ENCODE results near the gene ZNF683.

Gene ZNF683

GRCh38 chr1:26358411-26359384, 13.9 kb downstream of the ZNF683 start:
- peak; percentile 46 for DNase-seq (ENCODE audit: low read depth)

DNA sequence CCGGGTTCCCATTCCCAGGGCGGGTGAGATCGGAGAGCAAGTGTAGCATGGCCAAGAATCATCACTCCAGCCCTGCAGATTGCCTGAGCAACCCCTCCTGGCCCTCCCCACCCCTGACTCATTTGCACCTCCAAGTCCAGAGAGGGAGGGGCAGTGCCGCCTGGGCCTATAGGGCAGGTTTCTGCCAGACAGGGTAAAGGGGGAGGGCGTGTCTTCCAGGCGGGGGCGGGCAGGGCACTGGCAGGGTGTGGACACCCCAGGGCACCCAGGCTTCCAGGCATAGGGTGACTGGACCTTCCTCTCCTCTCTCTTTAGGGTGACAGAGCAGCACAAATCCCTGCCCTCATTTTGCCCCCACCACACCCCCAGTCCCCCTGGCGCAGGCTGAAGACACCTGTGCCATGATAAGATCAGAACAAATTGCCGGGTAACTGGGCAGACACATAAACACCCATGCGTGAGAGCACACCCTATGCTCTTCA, 15.4 kb downstream of the ZNF683 start:
- no peak for DNase-seq (ENCODE audit: low read depth)

DNA sequence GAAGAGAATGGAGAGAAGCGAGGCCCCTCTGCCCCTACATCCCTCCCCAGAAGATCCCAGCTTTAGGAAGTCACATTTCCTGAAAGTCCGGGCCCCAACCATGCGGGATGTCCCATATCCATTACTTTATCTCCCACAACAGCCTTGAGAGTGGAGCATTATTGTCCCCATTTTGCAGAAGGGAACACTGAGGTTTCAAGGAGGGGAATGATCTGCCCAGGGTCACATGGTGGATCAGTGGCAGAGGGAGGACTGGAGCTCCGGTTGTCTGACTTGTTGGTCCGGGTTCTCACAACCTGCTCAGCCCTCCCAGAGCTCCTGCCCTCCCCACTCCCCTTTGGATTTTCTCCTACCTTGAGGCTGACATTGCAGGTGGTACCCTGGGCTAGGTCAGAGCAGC, 16.4 kb downstream of the ZNF683 start:
- no peak for DNase-seq (ENCODE audit: low read depth)

DNA sequence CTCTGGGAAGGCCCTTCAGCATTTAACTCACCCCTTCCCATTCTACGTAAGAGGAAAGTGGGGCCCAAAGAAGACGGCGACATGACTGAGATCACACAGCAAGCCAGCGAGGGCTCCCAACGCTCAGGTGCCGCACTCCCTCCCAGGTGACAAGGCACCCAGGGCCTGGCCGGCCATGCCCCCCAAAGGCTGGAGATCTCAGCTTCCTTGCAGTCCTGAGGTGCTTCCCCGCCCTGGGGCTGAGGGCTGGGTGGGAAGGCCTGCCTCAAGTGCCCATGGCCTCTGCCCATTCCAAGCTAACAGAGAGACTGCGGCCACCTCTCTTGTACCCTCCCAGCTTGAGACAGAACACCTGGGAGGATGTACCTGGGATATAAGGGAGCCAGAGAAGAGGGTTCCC, 17.6 kb downstream of the ZNF683 start:
- no peak for DNase-seq (ENCODE audit: low read depth)

DNA sequence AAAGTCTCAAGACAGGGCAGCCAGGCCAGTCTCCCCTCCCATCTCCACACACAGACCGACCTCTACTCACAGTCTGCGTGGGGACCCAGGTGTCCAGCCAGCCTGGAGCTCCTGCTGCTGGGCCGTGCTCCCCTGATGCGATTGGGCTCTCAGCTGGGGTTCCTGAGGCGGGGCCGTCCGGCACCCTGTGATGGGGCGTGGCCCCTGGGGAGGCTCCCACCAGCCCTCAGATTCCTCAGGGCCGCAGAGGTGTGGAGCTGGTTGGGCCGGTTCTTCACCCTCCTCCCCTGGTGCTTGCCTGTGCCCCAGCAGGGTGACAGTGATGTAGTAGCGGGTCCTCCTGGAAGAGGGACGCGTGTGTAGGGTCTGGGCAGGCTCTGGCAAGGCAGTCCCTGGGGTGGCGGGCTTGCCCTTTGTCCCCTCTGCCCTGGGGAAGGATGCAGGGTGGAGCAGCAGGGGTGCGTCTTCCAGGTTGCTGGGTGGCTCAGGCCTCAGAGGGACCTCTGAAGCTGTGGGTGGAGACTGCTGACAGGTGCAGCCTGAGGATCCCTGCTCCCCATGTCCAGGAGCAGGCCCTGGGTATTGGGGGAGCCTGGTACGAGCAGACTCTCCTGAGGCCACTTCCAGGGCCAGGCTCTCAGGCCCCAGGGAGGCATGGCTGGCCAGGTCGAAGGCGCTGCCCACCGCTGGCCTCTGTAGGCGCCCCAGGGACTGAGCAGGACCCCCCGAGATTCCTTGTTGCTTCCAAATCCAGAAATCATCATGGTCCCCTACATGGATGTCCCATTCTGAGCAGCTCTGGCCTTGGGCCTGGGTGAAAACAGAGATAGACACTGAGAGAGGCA, 18.4 kb downstream of the ZNF683 start, which contains the start of gene CRYBG2:
CRYBG2 (minus strand) TSS at position 155 of the 845 bp plus-strand sequence. CDS start 7,473 bp downstream, outside the sequence.
- no peak for DNase-seq (ENCODE audit: low read depth)

- no peak for DNase-seq (ENCODE audit: low read depth)
These were observed 19.2 kb downstream of the ZNF683 start for GRCh38 chr1:26353210-26353859.

GRCh38 chr1:26352338-26352679, 20.2 kb downstream of the ZNF683 start:
- DNase-seq (ENCODE audit: low read depth), result no peak

DNA sequence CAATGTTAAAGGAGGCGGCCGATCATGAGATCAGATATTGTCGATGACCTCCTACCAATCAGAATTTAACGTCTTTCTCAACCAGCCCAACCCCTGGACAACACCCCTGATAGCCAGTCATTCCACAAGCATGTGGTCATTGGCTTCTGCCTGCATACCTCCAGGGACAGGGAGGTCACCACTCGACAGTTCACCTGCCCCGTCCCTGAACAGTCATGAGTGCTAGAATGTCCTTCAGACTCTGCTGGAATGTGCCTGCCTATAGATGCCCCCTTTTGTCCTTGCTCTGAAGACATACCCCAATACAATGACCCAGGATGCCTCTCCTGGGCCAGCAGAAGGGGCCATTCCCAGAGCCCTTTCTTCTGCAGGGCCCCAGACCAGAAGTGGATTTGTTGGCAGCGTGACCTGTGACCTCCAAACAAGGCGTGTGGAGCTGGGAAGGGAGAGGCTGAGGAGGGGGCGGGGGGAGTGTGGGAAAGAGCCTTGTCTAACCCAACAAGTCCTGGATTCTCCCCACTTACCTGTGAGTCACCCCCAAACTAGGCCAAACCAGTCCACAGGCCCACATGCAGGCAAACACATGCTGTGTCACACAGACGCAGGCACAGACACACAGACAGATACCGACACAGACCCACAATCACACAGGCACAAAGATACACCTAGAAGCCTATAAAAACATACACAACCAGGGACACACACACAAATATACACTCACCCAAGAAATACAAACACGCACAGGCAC, 20.8 kb downstream of the ZNF683 start:
- no peak for DNase-seq (ENCODE audit: low read depth)

- DNase-seq (ENCODE audit: low read depth), result no peak
These were observed 21.6 kb downstream of the ZNF683 start for GRCh38 chr1:26350701-26351589.

DNA sequence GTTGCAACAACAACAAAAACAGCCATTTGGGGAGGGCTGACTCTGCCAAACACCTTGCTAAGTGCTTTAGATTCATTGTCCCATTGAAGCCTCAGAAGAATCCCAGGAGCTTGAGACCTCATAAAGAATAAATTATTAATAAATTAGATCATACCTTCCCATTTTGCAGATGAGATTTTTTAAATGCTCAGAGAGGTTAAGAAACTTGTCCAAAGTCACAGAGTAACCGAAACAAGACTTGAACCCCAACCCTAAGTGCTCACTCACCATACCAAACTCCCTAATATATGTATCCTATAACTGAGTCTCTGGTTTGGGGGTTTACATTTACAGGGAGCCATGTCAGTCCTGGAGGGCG, 22.2 kb downstream of the ZNF683 start:
- no peak for DNase-seq (ENCODE audit: low read depth)

DNA sequence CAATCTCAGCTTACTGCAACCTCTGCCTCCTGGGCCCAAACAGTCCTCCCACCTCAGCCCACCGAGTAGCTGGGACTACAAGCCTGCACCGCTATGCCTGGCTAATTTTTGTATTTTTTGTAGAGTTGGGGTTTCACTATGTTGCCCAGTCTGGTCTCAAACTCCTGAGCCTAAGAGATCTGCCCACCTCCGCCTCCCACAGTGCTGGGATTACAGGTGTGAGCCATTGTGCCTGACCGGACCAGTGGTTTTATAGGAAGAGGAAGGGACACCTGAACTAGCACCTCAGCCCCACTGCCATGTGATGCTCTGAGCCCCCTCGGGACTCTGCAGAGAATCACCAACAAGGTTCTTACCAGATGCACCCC, 22.7 kb downstream of the ZNF683 start:
- DNase-seq (ENCODE audit: low read depth), result no peak

DNA sequence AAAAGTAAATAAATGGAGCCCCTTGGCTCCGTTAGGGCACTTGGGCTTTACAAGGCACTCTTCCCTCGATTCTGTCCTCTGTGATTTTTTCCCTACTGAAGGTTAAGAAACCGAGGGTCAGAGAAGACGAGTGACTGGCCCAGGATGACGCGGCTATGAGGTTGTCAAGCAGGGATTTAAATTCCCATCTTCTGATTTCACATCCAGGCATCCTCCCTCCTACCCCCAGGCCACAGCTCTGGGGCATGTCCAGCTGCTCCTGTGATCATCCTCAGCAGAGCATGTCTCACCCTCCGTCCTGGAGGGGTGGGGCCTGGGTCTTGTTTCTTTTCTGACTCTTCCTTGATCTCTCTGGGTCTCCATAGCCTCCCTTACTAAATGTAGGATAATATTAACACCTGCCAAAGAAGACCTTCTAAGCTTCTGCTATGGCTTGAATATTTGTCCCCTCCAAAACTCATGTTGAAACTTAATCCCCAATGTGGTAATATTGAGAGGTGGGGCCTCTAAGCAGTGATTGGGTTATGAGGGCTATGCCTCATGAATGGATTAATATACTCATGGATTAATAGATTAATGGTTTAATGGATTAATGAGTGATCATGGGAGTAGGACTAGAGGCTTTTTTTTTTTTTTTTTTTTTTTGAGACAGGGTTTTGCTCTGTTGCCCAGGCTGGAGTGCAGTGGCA, 23.2 kb downstream of the ZNF683 start:
- DNase-seq (ENCODE audit: low read depth), result no peak

GRCh38 chr1:26346274-26347033, 26.1 kb downstream of the ZNF683 start:
- DNase-seq (ENCODE audit: low read depth), result no peak

DNA sequence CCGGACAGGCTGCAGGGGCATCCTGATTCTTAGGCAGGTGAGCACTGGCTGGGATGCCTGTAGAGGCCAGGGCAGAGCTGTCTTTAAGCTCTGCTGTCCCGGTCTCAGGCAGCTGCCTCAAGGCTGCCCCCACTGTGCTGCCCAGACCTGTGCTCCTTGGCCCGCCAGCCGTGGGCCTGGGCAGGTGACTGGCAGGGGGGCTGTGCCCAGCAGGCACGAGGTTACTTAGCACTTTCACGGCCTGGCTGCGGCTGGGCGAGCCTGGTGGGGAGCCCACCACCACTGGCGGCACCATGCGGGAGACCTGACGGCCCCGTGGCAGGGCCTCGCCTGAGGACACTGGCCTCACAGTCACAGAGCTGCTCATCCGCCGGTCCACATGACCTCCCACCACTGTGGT, 26.8 kb downstream of the ZNF683 start:
- DNase-seq (ENCODE audit: low read depth), result no peak

- DNase-seq (ENCODE audit: low read depth), result no peak
These were observed 28.2 kb downstream of the ZNF683 start for GRCh38 chr1:26344147-26344920.

DNA sequence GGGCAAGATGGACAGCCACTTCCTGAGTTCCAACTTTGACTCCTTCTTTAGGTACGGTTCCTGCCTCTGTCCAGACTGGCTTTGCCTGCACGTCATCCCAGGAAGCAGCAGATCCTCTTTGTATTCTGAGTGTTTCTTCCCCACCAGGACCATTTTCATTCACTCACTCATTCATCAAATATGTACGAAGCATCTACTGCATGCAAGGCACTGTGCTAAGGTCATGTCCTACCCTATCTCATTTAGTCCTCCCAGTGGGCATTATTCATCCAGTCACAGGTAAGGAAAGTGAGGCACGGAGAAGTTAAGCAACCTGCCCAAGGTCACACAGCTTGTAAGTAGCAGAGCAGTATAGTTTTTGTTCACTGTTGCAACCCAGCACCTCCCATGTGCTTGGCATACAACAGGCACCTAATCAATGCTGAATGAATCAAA, 32.5 kb downstream of the ZNF683 start:
- no peak for DNase-seq (ENCODE audit: low read depth)

DNA sequence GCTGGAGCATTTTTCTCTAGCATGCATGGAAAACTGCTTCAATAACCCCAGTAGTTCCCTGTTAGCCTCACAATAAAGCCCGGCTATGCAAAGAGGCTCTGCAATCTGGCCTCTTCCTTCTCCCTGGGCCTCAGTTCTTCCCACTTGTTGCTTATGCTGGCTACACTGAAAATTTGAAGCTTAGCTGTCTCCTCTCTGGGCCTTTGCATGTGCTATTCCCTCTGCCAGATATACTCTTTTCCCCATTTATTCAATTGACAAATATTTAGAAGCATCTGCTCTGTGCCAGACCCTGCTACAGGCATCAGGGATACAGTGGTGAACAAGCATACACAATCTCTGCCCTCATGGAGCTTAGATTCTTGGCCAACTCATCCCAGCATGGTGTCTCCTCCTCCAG, 33.9 kb downstream of the ZNF683 start:
- no peak for DNase-seq (ENCODE audit: low read depth)

DNA sequence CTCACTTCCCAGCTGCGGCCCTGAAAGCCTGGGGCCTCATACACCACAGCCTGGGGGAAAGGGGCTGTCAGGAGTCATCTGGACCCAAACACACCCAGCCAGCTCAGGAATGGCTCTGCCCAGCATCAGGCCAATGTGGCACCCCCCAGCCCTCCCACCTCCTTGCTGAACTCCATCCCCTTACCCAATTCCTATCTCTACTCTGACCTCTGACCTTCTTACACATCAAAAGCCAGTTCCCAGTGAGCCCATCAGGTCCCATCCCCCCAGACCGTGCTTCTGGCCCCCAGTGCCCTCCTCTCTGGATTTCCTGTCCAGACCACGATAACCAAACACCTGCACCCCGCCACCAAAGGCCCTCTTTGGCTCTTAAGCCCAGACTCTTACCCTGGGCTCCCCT, 34.9 kb downstream of the ZNF683 start:
- no peak for DNase-seq (ENCODE audit: low read depth)

GRCh38 chr1:26337206-26337535, 35.4 kb downstream of the ZNF683 start:
- DNase-seq (ENCODE audit: low read depth), result no peak

Measured in activated gamma-delta T cell treated with anti-CD3 and anti-CD28 coated beads, Interleukin-2, amount 50 U/mL, for 16 hours (primary cell).